Tibial nerve (tissue), 4 donors: ENCODE data around the gene CASKIN1. TPM values are rescaled to one million over a fixed set of nuclear protein-coding genes. Genes with fewer than 3 reads are reported as not detected.

Source experiments
- DNase-seq, 2 donors: peaks; one replicate each; pipeline ENCODE4 v3.0.0-alpha.2; 2019; ENCODE audit warnings: low spot score in 2 of 2
- H3K27ac ChIP-seq, 4 donors: fragments of 200-600 bp; sonication (generic) in 3 of 4; one replicate each; pipeline ENCODE4 v1.5.1; 2017 to 2019; ENCODE audit warnings: mild to moderate bottlenecking in 1 of 4
- H3K27me3 ChIP-seq, 2 donors: fragments of 200-600 bp; sonication (generic) in 1 of 2; one replicate each; pipeline versions ENCODE4 v1.5.1 to v1.6.0; 2017 to 2019
- H3K36me3 ChIP-seq, 3 donors: fragments of 200-600 bp; sonication (generic); one replicate each; pipeline ENCODE4 v1.5.1; 2018 to 2019
- H3K4me1 ChIP-seq, 4 donors: fragments of 200-600 bp; sonication (generic) in 3 of 4; one replicate each; pipeline ENCODE4 v1.5.1; 2017 to 2019
- H3K4me3 ChIP-seq, 4 donors: fragments of 200-600 bp; sonication (generic) in 3 of 4; one replicate each; pipeline ENCODE4 v1.5.1; 2017 to 2019; ENCODE audit warnings: mild to moderate bottlenecking in 1 of 4, moderate library complexity in 1 of 4
- H3K9me3 ChIP-seq, 4 donors: fragments of 200-600 bp; sonication (generic) in 3 of 4; one replicate each; pipeline ENCODE4 v1.5.1; 2017 to 2019
- CTCF ChIP-seq, 5 experiments: fragments of 200-600 bp in 3 of 5; fragments of 450-650 bp in 2 of 5; sonication (generic) in 3 of 5; IDR thresholded peaks; one replicate each; pipeline ENCODE4 v1.5.1; 2016 to 2019; ENCODE audit warnings: antibody characterized with exemption in 5 of 5, mild to moderate bottlenecking in 3 of 5, moderate library complexity in 2 of 5
- EP300 ChIP-seq, 2 donors: sonication (generic); formaldehyde crosslinking; IDR thresholded peaks; one replicate each; pipeline ENCODE4 v1.6.1; 2017; ENCODE audit warnings: antibody characterized with exemption in 2 of 2, mild to moderate bottlenecking in 1 of 2
- POLR2A ChIP-seq, 2 donors: fragments of 450-650 bp; IDR thresholded peaks; one replicate each; pipeline ENCODE4 v1.6.1; 2017; ENCODE audit warnings: antibody characterized with exemption in 2 of 2, mild to moderate bottlenecking in 2 of 2, moderate library complexity in 2 of 2
- WGBS, 2 donors: methylation state at CpG; one replicate each; pipeline ENCODE4 v1.1.5; 2018; 5-methylcytosine and 5-hydroxymethylcytosine counted together
- total RNA-seq, 4 donors: library from RNA; depleted of rRNA; stranded (reverse); fragments of >200 nt; gene quantifications; one replicate each; pipeline ENCODE4 v1.1.0, GENCODE V29; 2016

CASKIN1 gene
- total RNA-seq, 4 donors from 2014 or later: 0.20 to 0.63 (median 0.30) TPM; not detected in 1

- no peak overlapping the region for H3K4me3 ChIP-seq
- peak overlapping the region in 2 of 4 donors; percentile 16 to 25 for H3K27ac ChIP-seq
- 40 to 42% methylated on average over 17 to 21 of the region's 25 CpGs for WGBS, 2 donors
- H3K36me3 ChIP-seq: no peaks in the 10 kb centered on the region
- TF ChIP-seq EP300 (IDR thresholded peaks at IDR 0.05) (no peak), CTCF (IDR thresholded peaks at IDR 0.05) (no peak), POLR2A (IDR thresholded peaks at IDR 0.05) (no peak)
- DNase-seq: no peak
- peaks cover 0 to 26% (median 12%) of the 10 kb centered on the region in 4 donors for H3K4me1 ChIP-seq
- no peaks in the 10 kb centered on the region for H3K9me3 ChIP-seq
- peaks cover 0 to 26% of the 10 kb centered on the region in 2 donors for H3K27me3 ChIP-seq
Measured at GRCh38 chr16:2190659-2191445, 5.6 kb downstream of the CASKIN1 start.

DNA sequence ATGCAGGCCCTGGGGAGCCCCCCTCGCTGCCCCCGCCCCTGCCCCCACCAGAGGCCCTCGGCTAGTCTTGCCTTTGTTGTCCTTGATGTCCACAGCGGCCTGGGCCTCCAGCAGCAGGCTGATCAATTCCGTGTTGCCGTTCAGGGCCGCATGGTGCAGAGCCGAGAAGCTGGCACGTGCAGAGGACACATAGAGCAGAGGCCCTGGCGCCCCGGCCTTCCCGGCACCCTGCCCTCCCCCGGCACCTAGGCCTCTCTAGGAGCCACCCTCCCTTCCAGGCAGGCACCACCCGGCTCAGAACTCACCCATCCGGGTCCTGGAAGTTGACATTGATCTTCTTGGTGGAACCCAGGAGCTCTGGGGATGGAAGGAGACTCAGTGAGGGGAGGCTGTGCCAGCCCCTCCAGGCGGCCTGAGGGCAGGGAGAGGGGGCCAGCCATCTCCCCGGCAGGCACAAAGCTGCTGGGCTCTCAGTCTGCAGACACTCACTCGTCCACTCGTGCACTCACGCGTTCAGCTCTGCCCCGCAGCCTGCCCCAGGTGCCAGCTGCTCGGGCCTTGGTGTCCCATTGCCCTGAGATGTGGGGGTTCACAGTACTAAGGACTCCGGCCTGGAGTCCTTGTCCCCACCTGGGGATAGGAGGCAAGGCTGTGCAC lies 6.3 kb downstream of the CASKIN1 start:
- Histone ChIP-seq H3K27ac (no peak overlapping the region), H3K36me3 (no peaks in the 10 kb centered on the region)
- WGBS, 2 donors: 64 to 72% methylated on average over 11 to 23 of the region's 24 CpGs

DNA sequence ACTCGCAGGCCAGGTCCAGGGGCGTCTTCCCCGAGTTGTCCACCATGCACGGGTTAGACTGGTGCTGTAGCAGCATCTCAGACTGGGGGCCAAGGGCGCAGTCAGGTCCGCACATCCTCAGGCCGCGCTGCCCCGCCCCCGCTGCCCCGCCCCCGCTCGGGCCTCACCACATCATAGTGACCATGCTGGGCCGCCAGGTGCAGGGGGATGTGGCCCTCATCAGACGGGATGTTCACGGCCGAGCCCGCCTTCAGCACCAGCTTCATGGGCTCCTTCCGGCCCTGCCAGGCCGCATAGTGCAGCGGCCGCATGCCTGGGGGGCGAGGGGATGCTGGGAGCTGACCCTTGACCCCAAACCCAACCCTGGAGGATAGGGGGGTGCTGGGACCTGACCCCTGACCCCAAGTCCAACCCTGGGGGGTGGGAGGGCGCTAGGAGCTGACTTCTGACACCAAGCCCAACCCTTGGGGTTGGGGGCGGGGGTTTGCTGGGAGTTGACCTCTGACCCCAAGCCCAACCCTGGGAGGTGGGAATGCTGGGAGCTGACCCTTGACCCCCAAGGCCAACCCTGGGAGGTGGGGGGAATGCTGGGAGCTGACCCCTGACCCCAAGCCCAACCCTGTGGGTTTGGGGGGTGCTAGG lies 7.0 kb downstream of the CASKIN1 start:
- Histone ChIP-seq H3K4me3 (no peak overlapping the region), H3K4me1 (peaks cover 0 to 12% (median 5%) of the 10 kb centered on the region in 4 donors), H3K27ac (no peak overlapping the region), H3K27me3 (peaks cover 0 to 11% of the 10 kb centered on the region in 2 donors), H3K36me3 (no peaks in the 10 kb centered on the region), H3K9me3 (no peaks in the 10 kb centered on the region)
- no peak for DNase-seq
- TF ChIP-seq POLR2A (IDR thresholded peaks at IDR 0.05): no peak
- no peak for TF ChIP-seq CTCF (IDR thresholded peaks at IDR 0.05)
- TF ChIP-seq EP300 (IDR thresholded peaks at IDR 0.05): no peak
- 96% methylated on average over 5 to 11 of the region's 25 CpGs for WGBS, 2 donors

More for the DNA sequence above, 6.3 kb downstream of the CASKIN1 start:
- H3K9me3 ChIP-seq: no peaks in the 10 kb centered on the region
- TF ChIP-seq POLR2A (IDR thresholded peaks at IDR 0.05): no peak
- no peak for TF ChIP-seq CTCF (IDR thresholded peaks at IDR 0.05)
- no peak for TF ChIP-seq EP300 (IDR thresholded peaks at IDR 0.05)
- H3K4me3 ChIP-seq: no peak overlapping the region
- DNase-seq: no peak
- peaks cover 0 to 18% of the 10 kb centered on the region in 2 donors for H3K27me3 ChIP-seq
- H3K4me1 ChIP-seq: peaks cover 0 to 18% (median 6%) of the 10 kb centered on the region in 4 donors

- no peak overlapping the region for H3K27ac ChIP-seq
- H3K36me3 ChIP-seq: no peaks in the 10 kb centered on the region
- H3K27me3 ChIP-seq: peaks cover 0 to 1% of the 10 kb centered on the region in 2 donors
- 91 to 95% methylated on average over 7 to 8 of the region's 8 CpGs for WGBS, 2 donors
- H3K4me1 ChIP-seq: peaks cover 0 to 12% (median 5%) of the 10 kb centered on the region in 4 donors
- no peak for TF ChIP-seq EP300 (IDR thresholded peaks at IDR 0.05)
- TF ChIP-seq POLR2A (IDR thresholded peaks at IDR 0.05): no peak
- TF ChIP-seq CTCF (IDR thresholded peaks at IDR 0.05): no peak
- no peak overlapping the region for H3K4me3 ChIP-seq
- H3K9me3 ChIP-seq: no peaks in the 10 kb centered on the region
- no peak for DNase-seq
Measured at GRCh38 chr16:2188395-2188794, 8.0 kb downstream of the CASKIN1 start.
